ENCODE results near the gene KRTAP5-9.

The KRTAP5-9 gene

DNA sequence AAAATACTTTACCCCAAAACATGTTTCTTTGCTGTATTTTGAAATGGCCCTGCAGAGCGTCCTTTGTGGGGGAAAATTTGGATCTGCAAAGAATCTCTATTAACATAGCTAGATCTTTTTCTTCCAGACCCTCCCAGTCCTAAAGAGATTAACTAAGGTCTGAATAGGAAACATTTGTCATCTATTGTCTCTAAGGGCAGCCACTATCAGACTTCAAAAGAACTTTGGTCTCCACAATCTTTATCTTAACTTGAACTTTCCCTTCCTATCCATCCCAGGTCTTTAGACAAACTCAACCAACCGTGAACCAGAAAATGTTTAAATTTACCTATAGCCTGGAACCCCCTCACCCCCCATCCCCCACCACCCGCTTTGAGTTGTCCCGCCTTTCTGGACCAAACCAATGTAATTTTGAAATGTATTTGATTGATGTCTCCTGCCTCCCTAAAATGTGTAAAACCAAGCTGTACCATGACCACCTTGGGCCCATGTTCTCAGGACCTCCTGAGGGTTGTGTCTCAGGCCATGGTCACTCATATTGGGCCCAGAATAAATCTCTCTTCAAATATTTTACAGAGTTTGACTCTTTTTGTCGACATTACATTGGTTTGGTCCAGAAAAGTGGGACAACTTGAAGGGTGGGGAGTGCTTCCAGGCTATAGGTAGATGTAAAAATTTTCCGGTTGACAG, 3.5 kb upstream of the KRTAP5-9 start:
- no peak for ATAC-seq
- TF ChIP-seq TCF4 (CRISPR knock-in tag; IDR thresholded peaks at IDR 0.05; ENCODE audit: borderline replicate concordance): no peak
- TF ChIP-seq, protein P1, sequence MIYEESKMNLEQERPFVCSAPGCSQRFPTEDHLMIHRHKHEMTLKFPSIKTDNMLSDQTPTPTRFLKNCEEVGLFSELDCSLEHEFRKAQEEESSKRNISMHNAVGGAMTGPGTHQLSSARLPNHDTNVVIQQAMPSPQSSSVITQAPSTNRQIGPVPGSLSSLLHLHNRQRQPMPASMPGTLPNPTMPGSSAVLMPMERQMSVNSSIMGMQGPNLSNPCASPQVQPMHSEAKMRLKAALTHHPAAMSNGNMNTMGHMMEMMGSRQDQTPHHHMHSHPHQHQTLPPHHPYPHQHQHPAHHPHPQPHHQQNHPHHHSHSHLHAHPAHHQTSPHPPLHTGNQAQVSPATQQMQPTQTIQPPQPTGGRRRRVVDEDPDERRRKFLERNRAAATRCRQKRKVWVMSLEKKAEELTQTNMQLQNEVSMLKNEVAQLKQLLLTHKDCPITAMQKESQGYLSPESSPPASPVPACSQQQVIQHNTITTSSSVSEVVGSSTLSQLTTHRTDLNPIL (CRISPR knock-in tag; IDR thresholded peaks at IDR 0.05; ENCODE audit: low read depth): no peak

DNA sequence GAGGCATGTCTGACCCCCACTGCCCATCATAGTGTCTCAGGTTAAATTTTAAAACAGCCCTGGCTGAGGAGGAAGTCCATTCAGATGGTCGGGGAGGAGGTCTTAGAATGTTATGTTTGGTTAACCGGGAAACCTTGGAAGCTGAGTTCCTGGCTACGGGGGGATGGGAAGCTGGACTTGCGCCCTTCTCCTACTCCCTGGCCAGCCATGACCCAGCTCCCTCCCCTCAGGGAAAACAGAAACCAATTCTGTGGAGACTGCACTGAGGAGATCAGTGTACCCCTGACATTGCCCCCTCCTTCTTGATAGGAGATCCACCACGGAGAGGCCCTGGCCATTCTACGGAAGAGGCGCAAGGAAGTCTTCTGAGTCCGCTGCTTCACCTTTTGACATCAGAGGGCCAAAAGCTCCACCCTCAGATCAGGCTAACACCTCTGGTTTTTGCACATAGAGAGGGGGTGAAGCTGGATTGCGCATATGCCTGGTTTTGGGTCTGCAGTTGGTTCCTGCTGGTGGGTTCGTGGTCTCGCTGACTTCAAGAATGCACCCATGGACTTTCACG, 2.7 kb upstream of the KRTAP5-9 start:
- TF ChIP-seq, protein P2, sequence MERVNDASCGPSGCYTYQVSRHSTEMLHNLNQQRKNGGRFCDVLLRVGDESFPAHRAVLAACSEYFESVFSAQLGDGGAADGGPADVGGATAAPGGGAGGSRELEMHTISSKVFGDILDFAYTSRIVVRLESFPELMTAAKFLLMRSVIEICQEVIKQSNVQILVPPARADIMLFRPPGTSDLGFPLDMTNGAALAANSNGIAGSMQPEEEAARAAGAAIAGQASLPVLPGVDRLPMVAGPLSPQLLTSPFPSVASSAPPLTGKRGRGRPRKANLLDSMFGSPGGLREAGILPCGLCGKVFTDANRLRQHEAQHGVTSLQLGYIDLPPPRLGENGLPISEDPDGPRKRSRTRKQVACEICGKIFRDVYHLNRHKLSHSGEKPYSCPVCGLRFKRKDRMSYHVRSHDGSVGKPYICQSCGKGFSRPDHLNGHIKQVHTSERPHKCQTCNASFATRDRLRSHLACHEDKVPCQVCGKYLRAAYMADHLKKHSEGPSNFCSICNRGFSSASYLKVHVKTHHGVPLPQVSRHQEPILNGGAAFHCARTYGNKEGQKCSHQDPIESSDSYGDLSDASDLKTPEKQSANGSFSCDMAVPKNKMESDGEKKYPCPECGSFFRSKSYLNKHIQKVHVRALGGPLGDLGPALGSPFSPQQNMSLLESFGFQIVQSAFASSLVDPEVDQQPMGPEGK (CRISPR knock-in tag; IDR thresholded peaks at IDR 0.05; ENCODE audit: borderline replicate concordance): no peak
- TF ChIP-seq ZFP3 (CRISPR knock-in tag; IDR thresholded peaks at IDR 0.05) (no peak), ZNF8 (CRISPR knock-in tag; IDR thresholded peaks at IDR 0.05) (no peak), ZNF70 (CRISPR knock-in tag; IDR thresholded peaks at IDR 0.05) (no peak), TOX (CRISPR knock-in tag; IDR thresholded peaks at IDR 0.05; ENCODE audit: borderline replicate concordance) (no peak), ZC3H10 (CRISPR knock-in tag; IDR thresholded peaks at IDR 0.05) (no peak), ISL1 (CRISPR knock-in tag; IDR thresholded peaks at IDR 0.05) (no peak), CSDC2 (CRISPR knock-in tag; IDR thresholded peaks at IDR 0.05) (no peak), TCF4 (CRISPR knock-in tag; IDR thresholded peaks at IDR 0.05; ENCODE audit: borderline replicate concordance) (no peak), OSR1 (CRISPR knock-in tag; IDR thresholded peaks at IDR 0.05) (no peak), ZNF565 (CRISPR knock-in tag; conservative IDR thresholded peaks at IDR 0.05; ENCODE audit: low read depth) (no peak), BACH2 (CRISPR knock-in tag; IDR thresholded peaks at IDR 0.05; ENCODE audit: borderline replicate concordance) (no peak), ESRRG (CRISPR knock-in tag; IDR thresholded peaks at IDR 0.05) (no peak), RARB (CRISPR knock-in tag; IDR thresholded peaks at IDR 0.05) (no peak), GLIS3 (CRISPR knock-in tag; IDR thresholded peaks at IDR 0.05) (no peak)
- TF ChIP-seq, protein P1 (CRISPR knock-in tag; IDR thresholded peaks at IDR 0.05; ENCODE audit: low read depth): no peak
- TF ChIP-seq, protein P3, sequence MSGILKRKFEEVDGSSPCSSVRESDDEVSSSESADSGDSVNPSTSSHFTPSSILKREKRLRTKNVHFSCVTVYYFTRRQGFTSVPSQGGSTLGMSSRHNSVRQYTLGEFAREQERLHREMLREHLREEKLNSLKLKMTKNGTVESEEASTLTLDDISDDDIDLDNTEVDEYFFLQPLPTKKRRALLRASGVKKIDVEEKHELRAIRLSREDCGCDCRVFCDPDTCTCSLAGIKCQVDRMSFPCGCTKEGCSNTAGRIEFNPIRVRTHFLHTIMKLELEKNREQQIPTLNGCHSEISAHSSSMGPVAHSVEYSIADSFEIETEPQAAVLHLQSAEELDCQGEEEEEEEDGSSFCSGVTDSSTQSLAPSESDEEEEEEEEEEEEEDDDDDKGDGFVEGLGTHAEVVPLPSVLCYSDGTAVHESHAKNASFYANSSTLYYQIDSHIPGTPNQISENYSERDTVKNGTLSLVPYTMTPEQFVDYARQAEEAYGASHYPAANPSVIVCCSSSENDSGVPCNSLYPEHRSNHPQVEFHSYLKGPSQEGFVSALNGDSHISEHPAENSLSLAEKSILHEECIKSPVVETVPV (CRISPR knock-in tag; IDR thresholded peaks at IDR 0.05): no peak
- TF ChIP-seq, protein P4, sequence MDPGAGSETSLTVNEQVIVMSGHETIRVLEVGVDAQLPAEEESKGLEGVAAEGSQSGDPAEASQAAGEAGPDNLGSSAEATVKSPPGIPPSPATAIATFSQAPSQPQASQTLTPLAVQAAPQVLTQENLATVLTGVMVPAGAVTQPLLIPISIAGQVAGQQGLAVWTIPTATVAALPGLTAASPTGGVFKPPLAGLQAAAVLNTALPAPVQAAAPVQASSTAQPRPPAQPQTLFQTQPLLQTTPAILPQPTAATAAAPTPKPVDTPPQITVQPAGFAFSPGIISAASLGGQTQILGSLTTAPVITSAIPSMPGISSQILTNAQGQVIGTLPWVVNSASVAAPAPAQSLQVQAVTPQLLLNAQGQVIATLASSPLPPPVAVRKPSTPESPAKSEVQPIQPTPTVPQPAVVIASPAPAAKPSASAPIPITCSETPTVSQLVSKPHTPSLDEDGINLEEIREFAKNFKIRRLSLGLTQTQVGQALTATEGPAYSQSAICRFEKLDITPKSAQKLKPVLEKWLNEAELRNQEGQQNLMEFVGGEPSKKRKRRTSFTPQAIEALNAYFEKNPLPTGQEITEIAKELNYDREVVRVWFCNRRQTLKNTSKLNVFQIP (CRISPR knock-in tag; IDR thresholded peaks at IDR 0.05; ENCODE audit: borderline replicate concordance, low read depth): no peak
- TF ChIP-seq, protein P5, sequence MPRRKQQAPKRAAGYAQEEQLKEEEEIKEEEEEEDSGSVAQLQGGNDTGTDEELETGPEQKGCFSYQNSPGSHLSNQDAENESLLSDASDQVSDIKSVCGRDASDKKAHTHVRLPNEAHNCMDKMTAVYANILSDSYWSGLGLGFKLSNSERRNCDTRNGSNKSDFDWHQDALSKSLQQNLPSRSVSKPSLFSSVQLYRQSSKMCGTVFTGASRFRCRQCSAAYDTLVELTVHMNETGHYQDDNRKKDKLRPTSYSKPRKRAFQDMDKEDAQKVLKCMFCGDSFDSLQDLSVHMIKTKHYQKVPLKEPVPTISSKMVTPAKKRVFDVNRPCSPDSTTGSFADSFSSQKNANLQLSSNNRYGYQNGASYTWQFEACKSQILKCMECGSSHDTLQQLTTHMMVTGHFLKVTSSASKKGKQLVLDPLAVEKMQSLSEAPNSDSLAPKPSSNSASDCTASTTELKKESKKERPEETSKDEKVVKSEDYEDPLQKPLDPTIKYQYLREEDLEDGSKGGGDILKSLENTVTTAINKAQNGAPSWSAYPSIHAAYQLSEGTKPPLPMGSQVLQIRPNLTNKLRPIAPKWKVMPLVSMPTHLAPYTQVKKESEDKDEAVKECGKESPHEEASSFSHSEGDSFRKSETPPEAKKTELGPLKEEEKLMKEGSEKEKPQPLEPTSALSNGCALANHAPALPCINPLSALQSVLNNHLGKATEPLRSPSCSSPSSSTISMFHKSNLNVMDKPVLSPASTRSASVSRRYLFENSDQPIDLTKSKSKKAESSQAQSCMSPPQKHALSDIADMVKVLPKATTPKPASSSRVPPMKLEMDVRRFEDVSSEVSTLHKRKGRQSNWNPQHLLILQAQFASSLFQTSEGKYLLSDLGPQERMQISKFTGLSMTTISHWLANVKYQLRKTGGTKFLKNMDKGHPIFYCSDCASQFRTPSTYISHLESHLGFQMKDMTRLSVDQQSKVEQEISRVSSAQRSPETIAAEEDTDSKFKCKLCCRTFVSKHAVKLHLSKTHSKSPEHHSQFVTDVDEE (CRISPR knock-in tag; IDR thresholded peaks at IDR 0.05): no peak
- ATAC-seq: no peak
